Esophagus muscularis mucosa (tissue), 3 donors: ENCODE data around the gene NPTX1.

Experiments used
- EP300 ChIP-seq: sonication (generic); formaldehyde crosslinking; IDR thresholded peaks from one replicate; pipeline ENCODE4 v1.6.1; 2017; ENCODE audit warnings: antibody characterized with exemption
- TF ChIP-seq, protein P1 (sequence below), 3 experiments: fragments of 200-600 bp in 2 of 3; fragments of 450-650 bp in 1 of 3; sonication (generic) in 2 of 3; IDR thresholded peaks; one replicate each; pipeline ENCODE4 v1.5.1; 2017 to 2019; ENCODE audit warnings: antibody characterized with exemption in 3 of 3, mild to moderate bottlenecking in 2 of 3, moderate library complexity in 1 of 3

DNA sequence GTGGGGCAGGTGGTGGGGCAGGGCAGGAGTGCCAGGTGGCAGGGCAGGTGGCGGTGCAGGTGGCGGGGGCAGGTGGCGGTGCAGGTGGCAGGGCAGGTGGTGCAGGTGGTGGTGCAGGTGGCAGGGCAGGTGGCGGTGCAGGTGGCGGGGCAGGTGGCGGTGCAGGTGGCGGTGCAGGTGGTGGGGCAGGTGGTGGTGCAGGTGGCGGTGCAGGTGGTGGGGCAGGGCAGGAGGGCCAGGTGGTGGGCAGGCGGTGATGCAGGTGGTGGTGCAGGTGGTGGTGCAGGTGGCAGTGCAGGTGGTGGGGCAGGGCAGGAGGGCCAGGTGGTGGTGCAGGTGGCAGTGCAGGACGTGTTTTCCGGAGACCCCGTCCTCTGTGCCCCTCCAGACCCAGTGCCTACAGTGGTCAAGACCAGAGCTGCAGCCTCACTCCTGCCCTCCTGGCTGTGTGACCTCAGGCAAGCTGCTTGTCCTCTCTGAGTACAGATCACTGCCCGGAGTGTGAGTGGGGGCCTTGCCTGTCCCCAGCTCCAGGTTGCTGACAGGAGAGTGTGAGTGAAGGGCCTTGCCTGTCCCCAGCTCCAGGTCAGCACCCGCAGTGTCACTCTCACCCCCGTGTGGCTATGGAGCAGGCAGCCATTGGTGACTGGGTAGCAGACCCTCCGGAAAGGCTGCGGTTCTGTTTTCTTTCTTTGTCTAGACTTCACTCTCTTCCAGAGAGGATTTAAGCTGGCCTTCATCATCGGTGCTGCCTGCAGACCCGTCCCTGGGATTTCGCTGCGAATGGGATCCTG lies 16.1 kb upstream of the NPTX1 start:
- TF ChIP-seq, protein P1, sequence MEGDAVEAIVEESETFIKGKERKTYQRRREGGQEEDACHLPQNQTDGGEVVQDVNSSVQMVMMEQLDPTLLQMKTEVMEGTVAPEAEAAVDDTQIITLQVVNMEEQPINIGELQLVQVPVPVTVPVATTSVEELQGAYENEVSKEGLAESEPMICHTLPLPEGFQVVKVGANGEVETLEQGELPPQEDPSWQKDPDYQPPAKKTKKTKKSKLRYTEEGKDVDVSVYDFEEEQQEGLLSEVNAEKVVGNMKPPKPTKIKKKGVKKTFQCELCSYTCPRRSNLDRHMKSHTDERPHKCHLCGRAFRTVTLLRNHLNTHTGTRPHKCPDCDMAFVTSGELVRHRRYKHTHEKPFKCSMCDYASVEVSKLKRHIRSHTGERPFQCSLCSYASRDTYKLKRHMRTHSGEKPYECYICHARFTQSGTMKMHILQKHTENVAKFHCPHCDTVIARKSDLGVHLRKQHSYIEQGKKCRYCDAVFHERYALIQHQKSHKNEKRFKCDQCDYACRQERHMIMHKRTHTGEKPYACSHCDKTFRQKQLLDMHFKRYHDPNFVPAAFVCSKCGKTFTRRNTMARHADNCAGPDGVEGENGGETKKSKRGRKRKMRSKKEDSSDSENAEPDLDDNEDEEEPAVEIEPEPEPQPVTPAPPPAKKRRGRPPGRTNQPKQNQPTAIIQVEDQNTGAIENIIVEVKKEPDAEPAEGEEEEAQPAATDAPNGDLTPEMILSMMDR (IDR thresholded peaks at IDR 0.05) = no peak
- no peak for TF ChIP-seq EP300
